Dendritic cell treated with granulocyte-macrophage colony-stimulating factor and Interleukin-4, amounts not matched to agents 40 ng/mL and 50 ng/mL, for 4 days (primary cell): ENCODE data around the gene ACACA.
"Not testable (repeated sequence)": the region's sequence is repeated elsewhere in the genome, so short reads cannot be mapped to it uniquely, and the experiment has no call there.

ENCODE experiments used
- H3K27ac Mint-ChIP-seq: one replicate; pipeline ENCODE4 v1.8.0; 2022; ENCODE audit warnings: mild to moderate bottlenecking, mixed read lengths
- H3K27me3 Mint-ChIP-seq: one replicate; pipeline ENCODE4 v1.8.0; 2022; ENCODE audit warnings: mild to moderate bottlenecking, mixed read lengths
- H3K36me3 Mint-ChIP-seq: one replicate; pipeline ENCODE4 v1.8.0; 2022; ENCODE audit warnings: low read depth, mixed read lengths
- H3K4me1 Mint-ChIP-seq: one replicate; pipeline ENCODE4 v1.8.0; 2022; ENCODE audit warnings: low read depth, mixed read lengths
- H3K4me3 Mint-ChIP-seq: one replicate; pipeline ENCODE4 v1.8.0; 2022; ENCODE audit warnings: mild to moderate bottlenecking, moderate library complexity, mixed read lengths
- H3K9me3 Mint-ChIP-seq: one replicate; pipeline ENCODE4 v1.8.0; 2022; ENCODE audit warnings: mixed read lengths
- intact Hi-C: fragments of 100-400 bp; cut with micrococcal nuclease; formaldehyde crosslinking; loops from one replicate; pipeline ENCODE4 v1.15.0; 2022

The ACACA gene

DNA sequence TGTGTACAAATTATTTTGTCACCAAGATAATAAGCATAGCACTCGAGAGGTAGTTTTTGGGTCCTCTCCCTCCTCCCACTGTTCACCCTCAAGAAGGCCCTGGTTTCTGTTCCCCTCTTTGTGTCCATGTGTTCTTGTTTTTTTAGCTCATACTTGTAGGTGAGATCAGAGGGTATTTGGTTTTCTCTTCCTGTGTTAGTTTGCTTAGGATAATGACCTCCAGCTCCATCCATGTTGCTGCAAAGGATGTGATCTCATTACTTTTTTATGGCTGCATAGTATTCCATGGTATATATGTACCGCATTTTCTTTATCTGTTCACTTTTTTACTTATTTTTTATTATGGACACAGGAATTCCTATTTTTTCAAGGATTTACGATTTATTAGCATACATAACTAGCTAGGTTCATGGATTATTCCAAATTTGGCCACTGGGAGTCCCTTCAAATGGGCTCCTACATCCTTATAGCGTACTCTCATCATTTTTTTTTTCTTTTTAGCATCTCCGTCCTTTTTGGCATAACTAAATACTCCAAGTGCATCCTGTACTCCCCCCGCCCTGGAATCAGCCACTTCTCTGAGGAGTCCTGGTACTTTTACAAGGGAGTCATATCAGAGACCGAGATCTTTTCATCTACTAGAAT is 7.4 kb upstream of the ACACA start:
- H3K36me3 Mint-ChIP-seq = peaks cover 75% of the 10 kb centered on the region
- H3K27me3 Mint-ChIP-seq = no peaks in the 10 kb centered on the region
- peaks cover 18% of the 10 kb centered on the region for H3K4me1 Mint-ChIP-seq
- intact Hi-C loops = no loop called here
- no peaks in the 10 kb centered on the region for H3K9me3 Mint-ChIP-seq
- no peak overlapping the region for H3K27ac Mint-ChIP-seq
- H3K4me3 Mint-ChIP-seq = no peak overlapping the region

- H3K36me3 Mint-ChIP-seq = peaks cover 54% of the 10 kb centered on the region
- no peaks in the 10 kb centered on the region for H3K27me3 Mint-ChIP-seq
- intact Hi-C loops = no loop called here
- H3K9me3 Mint-ChIP-seq = no peaks in the 10 kb centered on the region
- H3K4me3 Mint-ChIP-seq = no peak overlapping the region
- H3K27ac Mint-ChIP-seq = no peak overlapping the region
- H3K4me1 Mint-ChIP-seq = peaks cover 33% of the 10 kb centered on the region
These were observed 3.7 kb upstream of the ACACA start for GRCh38 chr17:37410357-37410756.

GRCh38 chr17:37408145-37408479 is 1.5 kb upstream of the ACACA start:
- H3K9me3 Mint-ChIP-seq, H3K27me3 Mint-ChIP-seq: not testable (repeated sequence)
- peak overlapping the region; percentile 85 for H3K4me3 Mint-ChIP-seq
- H3K27ac Mint-ChIP-seq = peak overlapping the region; percentile 93
- intact Hi-C loops = loop anchor here (10.0 kb wide), 1 partner anchor 53 kb away; no protein-coding TSS in a partner anchor
- peaks cover 32% of the 10 kb centered on the region for H3K36me3 Mint-ChIP-seq
- H3K4me1 Mint-ChIP-seq = peaks cover 38% of the 10 kb centered on the region

DNA sequence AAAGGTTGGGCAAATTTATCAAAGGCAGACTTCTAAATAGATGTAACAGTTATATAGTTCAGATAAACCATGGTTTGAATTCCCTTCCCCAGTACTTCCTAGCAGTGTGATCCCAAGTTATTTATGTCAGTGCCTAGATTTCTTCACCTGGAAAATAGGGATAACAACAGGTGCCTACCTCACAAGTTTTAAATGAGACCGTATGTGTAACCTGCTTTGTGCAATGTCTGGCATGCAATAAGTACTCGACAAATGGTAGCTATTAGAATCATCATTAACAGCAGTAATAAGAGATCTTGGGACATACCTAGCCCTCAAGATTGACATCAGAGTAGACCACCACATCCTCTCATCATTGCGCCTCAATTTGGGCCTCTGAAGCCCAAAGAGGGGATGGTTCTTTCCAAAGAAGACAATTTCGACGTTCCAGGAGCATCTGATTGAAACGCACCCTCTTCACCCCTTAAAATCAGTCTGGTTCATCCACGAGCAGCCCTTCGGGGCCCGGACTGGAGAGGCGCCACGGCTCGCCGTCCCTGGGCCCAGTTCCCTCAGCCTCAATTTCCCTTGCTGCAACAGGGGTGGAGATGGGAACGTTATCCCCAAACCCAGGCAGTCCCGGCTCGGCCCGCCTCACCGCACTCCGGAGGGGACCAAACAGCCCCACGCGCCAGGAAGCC is 541 bp downstream of the ACACA start:
- H3K36me3 Mint-ChIP-seq = peaks cover 11% of the 10 kb centered on the region
- H3K27ac Mint-ChIP-seq = peak overlapping the region; percentile 93
- no peaks in the 10 kb centered on the region for H3K9me3 Mint-ChIP-seq
- intact Hi-C loops = loop anchor here (10.0 kb wide), 1 partner anchor 51 kb away; no protein-coding TSS in a partner anchor
- peak overlapping the region; percentile 95 for H3K4me3 Mint-ChIP-seq
- no peaks in the 10 kb centered on the region for H3K27me3 Mint-ChIP-seq
- peaks cover 38% of the 10 kb centered on the region for H3K4me1 Mint-ChIP-seq

DNA sequence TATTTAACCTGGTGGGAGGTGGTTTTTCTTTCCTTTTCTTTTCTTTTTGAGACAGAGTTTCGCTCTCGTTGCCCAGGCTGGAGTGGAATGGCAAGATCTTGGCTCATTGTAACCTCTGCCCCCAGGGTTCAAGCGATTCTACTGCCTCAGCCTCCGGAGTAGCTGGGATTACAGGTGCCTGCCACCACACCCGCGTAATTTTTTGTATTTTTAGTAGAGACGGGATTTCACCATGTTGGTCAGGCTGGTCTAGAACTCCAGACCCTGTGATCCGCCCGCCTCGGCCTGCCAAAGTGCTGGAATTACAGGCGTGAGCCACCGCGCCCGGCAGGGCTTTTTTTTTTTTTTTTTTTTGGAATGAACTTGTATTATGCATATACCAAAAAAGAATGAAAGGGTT is 1.1 kb downstream of the ACACA start:
- not testable (repeated sequence) for H3K27ac Mint-ChIP-seq, H3K36me3 Mint-ChIP-seq, H3K9me3 Mint-ChIP-seq, H3K27me3 Mint-ChIP-seq
- peaks cover 38% of the 10 kb centered on the region for H3K4me1 Mint-ChIP-seq
- peak overlapping the region; percentile 95 for H3K4me3 Mint-ChIP-seq
- intact Hi-C loops = loop anchor here (10.0 kb wide), 1 partner anchor 51 kb away; no protein-coding TSS in a partner anchor

DNA sequence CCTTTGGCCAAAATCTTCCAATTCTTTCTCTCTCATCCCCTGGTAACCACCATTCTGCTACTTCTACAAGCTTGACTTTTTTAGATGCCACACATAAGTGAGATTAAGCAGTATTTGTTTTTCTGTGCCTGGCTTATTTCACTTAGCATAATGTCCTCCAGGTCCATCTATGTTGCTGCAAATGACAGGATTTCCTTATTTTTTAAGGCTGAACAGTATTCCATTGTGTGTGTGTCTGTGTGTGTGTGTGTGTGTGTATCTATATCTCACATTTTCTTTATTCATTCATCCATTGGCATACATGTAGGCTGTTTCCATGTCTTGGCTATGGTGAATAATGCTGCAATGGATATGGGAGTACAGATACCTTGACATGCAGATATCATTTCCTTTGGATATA is 6.1 kb downstream of the ACACA start:
- no peak overlapping the region for H3K27ac Mint-ChIP-seq
- H3K27me3 Mint-ChIP-seq = no peaks in the 10 kb centered on the region
- no peak overlapping the region for H3K4me3 Mint-ChIP-seq
- H3K4me1 Mint-ChIP-seq = peaks cover 19% of the 10 kb centered on the region
- no peaks in the 10 kb centered on the region for H3K36me3 Mint-ChIP-seq
- intact Hi-C loops = loop anchor here (10.0 kb wide), 1 partner anchor 46 kb away; no protein-coding TSS in a partner anchor
- no peaks in the 10 kb centered on the region for H3K9me3 Mint-ChIP-seq

GRCh38 chr17:37399265-37399803 is 7.3 kb downstream of the ACACA start:
- intact Hi-C loops = no loop called here
- H3K36me3 Mint-ChIP-seq = no peaks in the 10 kb centered on the region
- no peak overlapping the region for H3K27ac Mint-ChIP-seq
- H3K4me1 Mint-ChIP-seq = peaks cover 12% of the 10 kb centered on the region
- no peaks in the 10 kb centered on the region for H3K9me3 Mint-ChIP-seq
- no peak overlapping the region for H3K4me3 Mint-ChIP-seq
- no peaks in the 10 kb centered on the region for H3K27me3 Mint-ChIP-seq

DNA sequence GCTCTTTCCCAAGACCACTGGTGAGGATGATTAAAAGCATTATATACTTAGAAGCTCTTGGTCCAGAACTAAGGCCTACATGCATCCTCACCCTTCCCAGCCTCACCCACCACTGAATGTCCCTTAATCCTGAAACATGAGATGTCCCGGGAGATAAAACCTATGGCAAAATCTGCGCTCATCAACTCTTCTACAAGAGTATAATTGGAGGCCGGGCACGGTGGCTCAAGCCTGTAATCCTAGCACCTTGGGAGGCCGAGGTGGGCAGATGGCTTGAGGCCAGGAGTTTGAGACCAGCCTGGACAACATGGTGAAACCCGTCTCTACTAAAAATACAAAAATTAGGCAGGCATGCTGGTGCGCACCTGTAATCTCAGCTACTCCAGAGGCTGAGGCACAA is 13.3 kb downstream of the ACACA start:
- Mint-ChIP-seq H3K4me1 (peaks cover 6% of the 10 kb centered on the region), H3K9me3 (no peaks in the 10 kb centered on the region), H3K36me3 (no peaks in the 10 kb centered on the region), H3K27me3 (no peaks in the 10 kb centered on the region), H3K27ac (no peak overlapping the region), H3K4me3 (no peak overlapping the region)
- intact Hi-C loops = no loop called here

- Mint-ChIP-seq H3K9me3 (no peaks in the 10 kb centered on the region), H3K27ac (no peak overlapping the region), H3K4me1 (no peaks in the 10 kb centered on the region), H3K27me3 (no peaks in the 10 kb centered on the region), H3K4me3 (no peak overlapping the region), H3K36me3 (no peaks in the 10 kb centered on the region)
- intact Hi-C loops = no loop called here
These were observed 14.5 kb downstream of the ACACA start for GRCh38 chr17:37392024-37392590.

GRCh38 chr17:37391146-37391545 is 15.5 kb downstream of the ACACA start:
- no peak overlapping the region for H3K4me3 Mint-ChIP-seq
- H3K36me3 Mint-ChIP-seq = no peaks in the 10 kb centered on the region
- no peak overlapping the region for H3K27ac Mint-ChIP-seq
- H3K4me1 Mint-ChIP-seq = no peaks in the 10 kb centered on the region
- no peaks in the 10 kb centered on the region for H3K27me3 Mint-ChIP-seq
- H3K9me3 Mint-ChIP-seq = no peaks in the 10 kb centered on the region
- intact Hi-C loops = no loop called here

DNA sequence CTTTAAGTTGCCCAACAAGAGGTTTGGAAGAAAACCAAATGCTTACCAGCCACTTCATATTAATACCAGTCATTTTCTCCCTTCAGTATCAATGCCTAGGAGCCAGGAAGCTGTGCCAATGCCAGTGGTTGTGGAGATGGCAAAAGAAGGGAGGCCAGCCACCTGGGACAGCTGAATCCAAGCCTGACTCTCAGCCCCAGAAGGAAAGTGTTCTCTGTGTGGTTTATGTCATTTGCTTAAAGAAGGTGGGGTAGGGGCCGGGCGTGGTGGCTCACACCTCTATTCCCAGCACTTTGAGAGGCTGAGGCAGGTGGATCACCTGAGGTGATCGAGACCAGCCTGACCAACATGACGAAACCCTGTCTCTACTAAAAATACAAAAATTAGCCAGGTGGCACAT is 17.5 kb downstream of the ACACA start:
- Mint-ChIP-seq H3K4me3 (no peak overlapping the region), H3K9me3 (no peaks in the 10 kb centered on the region), H3K36me3 (no peaks in the 10 kb centered on the region), H3K27me3 (no peaks in the 10 kb centered on the region), H3K27ac (no peak overlapping the region), H3K4me1 (no peaks in the 10 kb centered on the region)
- intact Hi-C loops = no loop called here

DNA sequence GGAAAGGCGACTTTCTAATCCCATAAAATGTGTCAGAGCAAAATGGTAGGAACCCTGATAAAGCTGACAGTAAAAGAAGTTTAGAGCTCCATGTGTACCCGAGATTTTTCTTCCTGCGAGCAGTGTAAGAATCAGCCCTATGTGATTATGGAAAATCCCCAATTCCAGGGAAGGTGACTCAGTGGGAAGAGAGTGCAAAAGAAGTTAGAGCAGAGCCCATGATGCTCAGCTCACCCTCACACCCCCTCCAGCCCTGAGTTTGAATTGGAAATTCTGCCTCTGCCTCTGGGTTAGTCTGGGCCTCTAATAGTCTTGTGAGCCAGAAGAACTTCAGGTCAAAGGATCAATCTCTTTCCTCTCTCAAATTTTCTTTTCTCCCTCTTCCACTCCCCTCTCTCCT is 18.4 kb downstream of the ACACA start:
- no peaks in the 10 kb centered on the region for H3K36me3 Mint-ChIP-seq
- no peaks in the 10 kb centered on the region for H3K9me3 Mint-ChIP-seq
- intact Hi-C loops = no loop called here
- H3K4me3 Mint-ChIP-seq = no peak overlapping the region
- no peak overlapping the region for H3K27ac Mint-ChIP-seq
- H3K4me1 Mint-ChIP-seq = no peaks in the 10 kb centered on the region
- H3K27me3 Mint-ChIP-seq = no peaks in the 10 kb centered on the region

- H3K27me3 Mint-ChIP-seq = no peaks in the 10 kb centered on the region
- intact Hi-C loops = no loop called here
- H3K27ac Mint-ChIP-seq = no peak overlapping the region
- H3K36me3 Mint-ChIP-seq = no peaks in the 10 kb centered on the region
- no peak overlapping the region for H3K4me3 Mint-ChIP-seq
- H3K9me3 Mint-ChIP-seq = no peaks in the 10 kb centered on the region
- no peaks in the 10 kb centered on the region for H3K4me1 Mint-ChIP-seq
These were observed 20.2 kb downstream of the ACACA start for GRCh38 chr17:37386462-37386861.

DNA sequence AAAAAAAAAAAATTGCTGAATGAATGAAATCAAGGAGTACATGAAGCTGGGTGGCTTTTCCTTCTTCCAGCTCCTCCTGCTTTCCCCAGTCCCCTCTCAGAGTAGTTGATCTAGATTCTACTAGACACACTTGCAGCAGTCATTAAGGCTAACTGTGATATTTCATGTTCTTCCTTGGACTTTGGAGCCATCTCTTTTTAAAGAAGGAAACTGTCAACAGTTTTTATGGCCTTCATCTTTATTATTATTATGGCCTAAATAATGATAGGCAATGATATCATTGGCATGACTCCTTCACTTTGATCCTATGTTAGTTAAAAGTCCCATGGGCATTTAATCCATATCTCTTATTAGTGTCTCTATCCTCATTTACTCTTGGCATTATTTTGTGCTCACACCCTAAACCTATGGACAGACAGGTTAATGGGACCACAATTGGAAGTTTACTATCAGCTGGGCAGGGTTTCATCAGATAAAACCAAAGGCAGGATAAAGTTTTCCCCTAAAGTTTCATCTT is 21.1 kb downstream of the ACACA start:
- intact Hi-C loops = no loop called here
- Mint-ChIP-seq H3K4me1 (no peaks in the 10 kb centered on the region), H3K27ac (no peak overlapping the region), H3K27me3 (no peaks in the 10 kb centered on the region), H3K9me3 (no peaks in the 10 kb centered on the region), H3K36me3 (no peaks in the 10 kb centered on the region), H3K4me3 (no peak overlapping the region)
